Measurements from ENCODE around the gene FHOD3. TPM values are rescaled to one million over a fixed set of nuclear protein-coding genes. Genes with fewer than 3 reads are reported as not detected.

Gene FHOD3
- total RNA-seq, 1 donor from 2014 or later = 5.6 TPM

GRCh38 chr18:36469461-36469860 is 171.9 kb downstream of the FHOD3 start:
- TF ChIP-seq CTCF (IDR thresholded peaks at IDR 0.05) = no peak
- no peak for TF ChIP-seq POLR2A (IDR thresholded peaks at IDR 0.05)
- no peak for TF ChIP-seq POLR2AphosphoS5 (IDR thresholded peaks at IDR 0.05; ENCODE audit: insufficient read depth in 1 of 2, low read depth in 1 of 2)
- no peaks in the 10 kb centered on the region for H3K9me3 ChIP-seq
- no peaks in the 10 kb centered on the region for H3K36me3 ChIP-seq
- no peaks in the 10 kb centered on the region for H3K27me3 ChIP-seq
- no peak overlapping the region for H3K27ac ChIP-seq
- no peaks in the 10 kb centered on the region for H3K4me1 ChIP-seq
- no peak for DNase-seq (ENCODE audit: extremely low spot score in 2 of 2)
- no peak overlapping the region for H3K4me3 ChIP-seq
- intact Hi-C loops (cut with DNase I) = no loop called here

GRCh38 chr18:36470896-36471295 is 173.4 kb downstream of the FHOD3 start:
- H3K27me3 ChIP-seq = no peaks in the 10 kb centered on the region
- TF ChIP-seq POLR2A (IDR thresholded peaks at IDR 0.05) = no peak
- no peaks in the 10 kb centered on the region for H3K4me1 ChIP-seq
- intact Hi-C loops (cut with DNase I) = no loop called here
- H3K4me3 ChIP-seq = no peak overlapping the region
- no peak for DNase-seq (ENCODE audit: extremely low spot score in 2 of 2)
- H3K9me3 ChIP-seq = no peaks in the 10 kb centered on the region
- no peak overlapping the region for H3K27ac ChIP-seq
- H3K36me3 ChIP-seq = no peaks in the 10 kb centered on the region

- no peak overlapping the region for H3K27ac ChIP-seq
- no peak for TF ChIP-seq CTCF (IDR thresholded peaks at IDR 0.05)
- no peaks in the 10 kb centered on the region for H3K9me3 ChIP-seq
- no peaks in the 10 kb centered on the region for H3K4me1 ChIP-seq
- intact Hi-C loops (cut with DNase I) = no loop called here
- no peak overlapping the region for H3K4me3 ChIP-seq
- no peak for DNase-seq (ENCODE audit: extremely low spot score in 2 of 2)
- H3K27me3 ChIP-seq = no peaks in the 10 kb centered on the region
- H3K36me3 ChIP-seq = no peaks in the 10 kb centered on the region
These were observed 173.9 kb downstream of the FHOD3 start for GRCh38 chr18:36471393-36471792.

GRCh38 chr18:36476433-36476832 is 178.9 kb downstream of the FHOD3 start:
- no peaks in the 10 kb centered on the region for H3K27me3 ChIP-seq
- H3K4me1 ChIP-seq = no peaks in the 10 kb centered on the region
- no peak overlapping the region for H3K4me3 ChIP-seq
- TF ChIP-seq POLR2A (IDR thresholded peaks at IDR 0.05) = no peak
- no peak for TF ChIP-seq POLR2AphosphoS5 (IDR thresholded peaks at IDR 0.05; ENCODE audit: insufficient read depth in 1 of 2, low read depth in 1 of 2)
- no peak for TF ChIP-seq CTCF (IDR thresholded peaks at IDR 0.05)
- no peaks in the 10 kb centered on the region for H3K9me3 ChIP-seq
- H3K27ac ChIP-seq = no peak overlapping the region
- intact Hi-C loops (cut with DNase I) = no loop called here
- H3K36me3 ChIP-seq = no peaks in the 10 kb centered on the region
- DNase-seq (ENCODE audit: extremely low spot score in 2 of 2) = no peak

GRCh38 chr18:36477776-36478175 is 180.3 kb downstream of the FHOD3 start:
- no peaks in the 10 kb centered on the region for H3K27me3 ChIP-seq
- H3K4me3 ChIP-seq = no peak overlapping the region
- no peak overlapping the region for H3K27ac ChIP-seq
- TF ChIP-seq POLR2AphosphoS5 (IDR thresholded peaks at IDR 0.05; ENCODE audit: insufficient read depth in 1 of 2, low read depth in 1 of 2) = no peak
- TF ChIP-seq POLR2A (IDR thresholded peaks at IDR 0.05) = no peak
- no peak for TF ChIP-seq CTCF (IDR thresholded peaks at IDR 0.05)
- H3K9me3 ChIP-seq = no peaks in the 10 kb centered on the region
- no peaks in the 10 kb centered on the region for H3K36me3 ChIP-seq
- H3K4me1 ChIP-seq = no peaks in the 10 kb centered on the region
- no peak for DNase-seq (ENCODE audit: extremely low spot score in 2 of 2)
- intact Hi-C loops (cut with DNase I) = no loop called here

GRCh38 chr18:36481201-36481657 is 183.7 kb downstream of the FHOD3 start:
- no peak overlapping the region for H3K4me3 ChIP-seq
- intact Hi-C loops (cut with DNase I) = no loop called here
- H3K4me1 ChIP-seq = no peaks in the 10 kb centered on the region
- no peak for TF ChIP-seq CTCF (IDR thresholded peaks at IDR 0.05)
- no peak for TF ChIP-seq POLR2A (IDR thresholded peaks at IDR 0.05)
- TF ChIP-seq POLR2AphosphoS5 (IDR thresholded peaks at IDR 0.05; ENCODE audit: insufficient read depth in 1 of 2, low read depth in 1 of 2) = no peak
- no peaks in the 10 kb centered on the region for H3K9me3 ChIP-seq
- no peaks in the 10 kb centered on the region for H3K36me3 ChIP-seq
- no peak overlapping the region for H3K27ac ChIP-seq
- DNase-seq (ENCODE audit: extremely low spot score in 2 of 2) = no peak
- no peaks in the 10 kb centered on the region for H3K27me3 ChIP-seq
